GM12801 (cell line): ENCODE measurements around the gene SPAG9.

Source experiments
- TF ChIP-seq, protein P1 (sequence below): IDR thresholded peaks from one replicate; pipeline ENCODE4 v1.5.1; 2011; ENCODE audit warnings: control low read depth; ENCODE audit not compliant: insufficient read length; ENCODE audit errors: extremely low read depth

Gene SPAG9

GRCh38 chr17:51036084-51036483 is 84.6 kb downstream of the SPAG9 start:
- TF ChIP-seq, protein P1, sequence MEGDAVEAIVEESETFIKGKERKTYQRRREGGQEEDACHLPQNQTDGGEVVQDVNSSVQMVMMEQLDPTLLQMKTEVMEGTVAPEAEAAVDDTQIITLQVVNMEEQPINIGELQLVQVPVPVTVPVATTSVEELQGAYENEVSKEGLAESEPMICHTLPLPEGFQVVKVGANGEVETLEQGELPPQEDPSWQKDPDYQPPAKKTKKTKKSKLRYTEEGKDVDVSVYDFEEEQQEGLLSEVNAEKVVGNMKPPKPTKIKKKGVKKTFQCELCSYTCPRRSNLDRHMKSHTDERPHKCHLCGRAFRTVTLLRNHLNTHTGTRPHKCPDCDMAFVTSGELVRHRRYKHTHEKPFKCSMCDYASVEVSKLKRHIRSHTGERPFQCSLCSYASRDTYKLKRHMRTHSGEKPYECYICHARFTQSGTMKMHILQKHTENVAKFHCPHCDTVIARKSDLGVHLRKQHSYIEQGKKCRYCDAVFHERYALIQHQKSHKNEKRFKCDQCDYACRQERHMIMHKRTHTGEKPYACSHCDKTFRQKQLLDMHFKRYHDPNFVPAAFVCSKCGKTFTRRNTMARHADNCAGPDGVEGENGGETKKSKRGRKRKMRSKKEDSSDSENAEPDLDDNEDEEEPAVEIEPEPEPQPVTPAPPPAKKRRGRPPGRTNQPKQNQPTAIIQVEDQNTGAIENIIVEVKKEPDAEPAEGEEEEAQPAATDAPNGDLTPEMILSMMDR, result no peak

DNA sequence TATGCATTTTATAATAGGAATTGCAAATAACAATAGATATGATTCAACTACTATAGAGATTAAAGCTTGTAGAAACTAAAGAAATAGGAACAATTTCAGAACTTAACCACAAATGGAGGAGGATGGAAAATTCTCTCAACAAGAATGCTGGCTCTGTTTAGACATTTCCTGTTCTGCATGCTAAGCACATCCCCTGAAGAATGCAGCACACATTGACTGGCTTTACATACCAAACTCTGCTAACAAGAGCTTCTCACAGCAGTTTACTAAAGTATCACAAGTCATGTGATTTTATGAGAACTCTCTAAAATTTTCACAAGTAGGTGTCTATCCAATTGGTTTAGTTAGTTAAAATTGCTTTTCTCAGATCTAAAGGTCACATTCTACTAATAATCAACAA is 85.2 kb downstream of the SPAG9 start:
- TF ChIP-seq, protein P1, result no peak

- TF ChIP-seq, protein P1, result no peak
These were observed 85.9 kb downstream of the SPAG9 start for GRCh38 chr17:51034800-51035199.

- TF ChIP-seq, protein P1, result no peak
These were observed 87.8 kb downstream of the SPAG9 start for GRCh38 chr17:51032850-51033249.

- TF ChIP-seq, protein P1, result no peak
These were observed 90.9 kb downstream of the SPAG9 start for GRCh38 chr17:51029568-51030463.

DNA sequence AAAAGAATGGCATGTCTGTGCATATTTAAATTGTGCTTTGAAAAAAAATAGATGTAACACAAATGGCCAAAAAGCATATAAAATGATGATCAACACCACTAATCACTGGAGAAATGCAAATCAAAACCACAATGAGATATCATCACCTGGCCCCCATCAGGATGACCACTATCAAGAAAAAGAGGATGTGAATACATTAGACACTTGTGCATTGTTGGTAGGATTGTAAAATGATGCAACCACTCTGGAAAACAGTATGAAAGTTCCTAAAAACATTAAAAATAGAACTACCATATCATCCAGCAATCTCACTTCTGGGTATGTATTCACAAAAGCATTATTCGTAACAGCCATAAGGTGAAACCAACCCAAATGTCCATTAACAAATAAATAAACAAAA is 91.5 kb downstream of the SPAG9 start:
- TF ChIP-seq, protein P1, result no peak

DNA sequence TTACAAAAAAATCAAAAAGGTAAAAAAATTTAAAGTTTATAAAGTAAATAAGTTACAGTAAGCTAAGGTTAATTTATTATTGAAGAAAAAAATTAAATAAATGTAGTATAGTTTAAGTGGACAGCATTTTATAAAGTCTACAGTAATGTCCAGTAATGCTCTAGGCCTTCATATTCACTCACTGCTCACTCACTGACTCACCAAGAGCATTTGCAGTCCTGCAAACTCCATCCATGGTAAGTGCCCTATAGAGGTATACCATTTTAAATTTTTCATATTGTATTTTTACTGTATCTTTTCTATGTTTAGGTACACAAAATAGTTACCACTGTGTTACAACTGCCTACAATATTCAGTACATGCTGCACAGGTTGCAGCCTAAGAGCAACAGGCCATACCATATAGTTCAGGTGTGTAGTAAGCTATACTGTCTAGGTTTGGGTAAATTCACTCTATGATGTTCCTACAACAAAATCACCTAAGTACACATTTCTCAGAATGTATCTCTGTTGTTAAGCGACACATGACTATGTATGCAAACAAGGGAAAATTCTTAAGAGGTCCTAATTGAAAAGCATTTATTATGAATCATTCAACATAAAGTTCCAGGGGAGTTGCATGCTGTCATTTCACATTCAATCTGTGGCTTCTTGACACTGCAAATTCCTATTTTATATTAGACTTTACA is 92.3 kb downstream of the SPAG9 start:
- TF ChIP-seq, protein P1, result no peak
